Measurements from ENCODE around the gene KLK1. TPM values are rescaled to one million over a fixed set of nuclear protein-coding genes. Genes with fewer than 3 reads are reported as not detected.

Gene KLK1
- polyA plus RNA-seq, 2 of the 4 experiments (the other 2 are of a cell fraction) = 0.30 TPM; not detected in 1

DNA sequence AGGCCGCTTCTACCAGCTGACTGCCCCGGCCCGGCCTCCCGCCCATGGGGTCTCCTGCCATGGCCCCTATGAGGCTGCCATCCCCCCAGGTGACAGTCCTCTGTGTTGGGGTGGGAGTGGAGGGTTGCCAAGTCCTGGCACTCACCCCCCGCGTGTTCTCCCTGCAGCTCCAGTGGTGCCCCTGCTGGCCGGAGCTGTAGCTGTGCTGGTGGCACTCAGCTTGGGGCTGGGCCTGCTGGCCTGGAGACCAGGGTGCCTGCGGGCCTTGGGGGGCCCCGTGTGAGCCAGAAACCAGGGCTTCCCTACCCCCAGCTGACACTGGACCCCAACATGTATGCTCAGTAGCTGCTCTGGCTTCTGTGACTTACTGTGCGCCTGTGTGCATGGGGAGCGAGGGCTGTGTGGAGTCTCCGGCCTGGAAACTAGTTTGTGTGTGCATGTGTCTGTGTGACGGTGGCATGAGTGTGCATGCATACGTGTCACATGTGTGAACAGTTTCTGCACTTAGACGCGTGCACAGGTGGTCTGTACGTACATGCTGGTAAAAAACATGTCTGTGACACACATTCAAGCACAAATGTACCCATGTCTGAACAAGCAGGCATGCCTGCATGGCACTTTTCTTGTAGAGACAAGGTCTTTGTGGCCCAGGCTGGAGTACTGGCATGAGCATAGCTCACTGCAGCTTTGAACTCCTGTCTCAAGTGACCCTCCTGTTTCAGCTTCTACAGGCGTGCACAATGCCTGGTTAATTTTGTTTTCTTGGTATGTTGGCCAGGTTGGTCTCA is 28.5 kb downstream of the KLK1 start (continued):
- TF ChIP-seq NFE2L2 (conservative IDR thresholded peaks at IDR 0.05; ENCODE audit: low read length) = no peak
- no peak for TF ChIP-seq CHD2 (IDR thresholded peaks at IDR 0.05; ENCODE audit: low read length, partially characterized antibody)
- TF ChIP-seq, protein P1, sequence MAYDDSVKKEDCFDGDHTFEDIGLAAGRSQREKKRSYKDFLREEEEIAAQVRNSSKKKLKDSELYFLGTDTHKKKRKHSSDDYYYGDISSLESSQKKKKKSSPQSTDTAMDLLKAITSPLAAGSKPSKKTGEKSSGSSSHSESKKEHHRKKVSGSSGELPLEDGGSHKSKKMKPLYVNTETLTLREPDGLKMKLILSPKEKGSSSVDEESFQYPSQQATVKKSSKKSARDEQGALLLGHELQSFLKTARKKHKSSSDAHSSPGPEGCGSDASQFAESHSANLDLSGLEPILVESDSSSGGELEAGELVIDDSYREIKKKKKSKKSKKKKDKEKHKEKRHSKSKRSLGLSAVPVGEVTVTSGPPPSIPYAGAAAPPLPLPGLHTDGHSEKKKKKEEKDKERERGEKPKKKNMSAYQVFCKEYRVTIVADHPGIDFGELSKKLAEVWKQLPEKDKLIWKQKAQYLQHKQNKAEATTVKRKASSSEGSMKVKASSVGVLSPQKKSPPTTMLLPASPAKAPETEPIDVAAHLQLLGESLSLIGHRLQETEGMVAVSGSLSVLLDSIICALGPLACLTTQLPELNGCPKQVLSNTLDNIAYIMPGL (CRISPR knock-in tag; IDR thresholded peaks at IDR 0.05; ENCODE audit: borderline replicate concordance) = peak; percentile 66; the same call in 1 of the 2 replicates
- peak; percentile 37 for TF ChIP-seq GATA3 (IDR thresholded peaks at IDR 0.05; ENCODE audit: borderline replicate concordance)
- TF ChIP-seq, protein P2, sequence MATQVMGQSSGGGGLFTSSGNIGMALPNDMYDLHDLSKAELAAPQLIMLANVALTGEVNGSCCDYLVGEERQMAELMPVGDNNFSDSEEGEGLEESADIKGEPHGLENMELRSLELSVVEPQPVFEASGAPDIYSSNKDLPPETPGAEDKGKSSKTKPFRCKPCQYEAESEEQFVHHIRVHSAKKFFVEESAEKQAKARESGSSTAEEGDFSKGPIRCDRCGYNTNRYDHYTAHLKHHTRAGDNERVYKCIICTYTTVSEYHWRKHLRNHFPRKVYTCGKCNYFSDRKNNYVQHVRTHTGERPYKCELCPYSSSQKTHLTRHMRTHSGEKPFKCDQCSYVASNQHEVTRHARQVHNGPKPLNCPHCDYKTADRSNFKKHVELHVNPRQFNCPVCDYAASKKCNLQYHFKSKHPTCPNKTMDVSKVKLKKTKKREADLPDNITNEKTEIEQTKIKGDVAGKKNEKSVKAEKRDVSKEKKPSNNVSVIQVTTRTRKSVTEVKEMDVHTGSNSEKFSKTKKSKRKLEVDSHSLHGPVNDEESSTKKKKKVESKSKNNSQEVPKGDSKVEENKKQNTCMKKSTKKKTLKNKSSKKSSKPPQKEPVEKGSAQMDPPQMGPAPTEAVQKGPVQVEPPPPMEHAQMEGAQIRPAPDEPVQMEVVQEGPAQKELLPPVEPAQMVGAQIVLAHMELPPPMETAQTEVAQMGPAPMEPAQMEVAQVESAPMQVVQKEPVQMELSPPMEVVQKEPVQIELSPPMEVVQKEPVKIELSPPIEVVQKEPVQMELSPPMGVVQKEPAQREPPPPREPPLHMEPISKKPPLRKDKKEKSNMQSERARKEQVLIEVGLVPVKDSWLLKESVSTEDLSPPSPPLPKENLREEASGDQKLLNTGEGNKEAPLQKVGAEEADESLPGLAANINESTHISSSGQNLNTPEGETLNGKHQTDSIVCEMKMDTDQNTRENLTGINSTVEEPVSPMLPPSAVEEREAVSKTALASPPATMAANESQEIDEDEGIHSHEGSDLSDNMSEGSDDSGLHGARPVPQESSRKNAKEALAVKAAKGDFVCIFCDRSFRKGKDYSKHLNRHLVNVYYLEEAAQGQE (IDR thresholded peaks at IDR 0.05) = peak; percentile 25; the same call in 1 of the 2 replicates
- peak; percentile 7 for TF ChIP-seq MAFK (IDR thresholded peaks at IDR 0.05; ENCODE audit: partially characterized antibody)
- no peak for TF ChIP-seq HOXB5 (CRISPR knock-in tag; IDR thresholded peaks at IDR 0.05)
- TF ChIP-seq NPAS2 (CRISPR knock-in tag; IDR thresholded peaks at IDR 0.05; ENCODE audit: borderline replicate concordance) = no peak

DNA sequence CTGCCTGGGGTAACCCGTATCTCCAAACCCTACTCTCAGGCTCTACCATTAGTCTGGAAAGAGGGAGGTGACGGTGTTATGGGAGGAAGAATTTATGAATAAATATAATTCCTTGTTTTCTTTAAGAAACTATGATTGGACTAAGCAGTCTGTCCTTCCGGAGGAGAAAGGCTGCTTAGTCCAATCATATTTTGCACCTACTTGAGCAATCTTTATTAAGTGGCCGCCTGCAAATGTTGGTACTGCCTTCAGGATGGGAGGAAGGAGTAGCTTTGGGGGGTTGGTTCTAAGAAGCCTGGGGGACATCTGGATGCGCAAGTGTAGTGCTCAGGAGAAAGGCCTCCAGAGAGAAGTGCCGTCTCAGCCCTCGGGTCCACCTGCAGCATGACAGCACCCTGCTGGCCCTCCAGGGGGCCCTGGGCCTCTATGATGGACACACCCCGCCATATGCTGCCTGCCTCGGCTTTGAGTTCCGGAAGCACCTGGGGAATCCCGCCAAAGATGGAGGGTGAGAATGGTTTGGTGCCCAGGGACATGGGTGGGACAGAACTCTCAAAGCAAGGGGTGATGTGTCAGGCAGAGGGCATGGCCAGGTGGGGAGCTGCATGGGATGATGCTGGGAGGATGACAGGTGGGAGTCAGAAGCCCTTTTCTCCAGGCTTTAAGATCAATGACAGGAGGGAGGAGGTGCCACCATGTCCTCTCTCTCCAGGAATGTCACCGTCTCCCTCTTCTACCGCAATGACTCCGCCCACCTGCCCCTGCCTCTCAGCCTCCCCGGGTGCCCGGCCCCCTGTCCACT is 29.3 kb downstream of the KLK1 start:
- TF ChIP-seq POLR2AphosphoS2 (conservative IDR thresholded peaks at IDR 0.05; ENCODE audit: low read length) (peak; percentile 75), POLR2A (IDR thresholded peaks at IDR 0.05; ENCODE audit: low read length) (peak; percentile 42; the same call in 1 of the 2 replicates), TFCP2L1 (CRISPR knock-in tag; IDR thresholded peaks at IDR 0.05) (peak; percentile 46; the same call in 1 of the 2 replicates), HOXA7 (CRISPR knock-in tag; IDR thresholded peaks at IDR 0.05) (peak; percentile 39; the same call in 1 of the 2 replicates), FOSL2 (IDR thresholded peaks at IDR 0.05) (no peak), FOSL2 (CRISPR knock-in tag; IDR thresholded peaks at IDR 0.05) (0 out of 2 replicates have a peak, but pooled peaks have one; percentile 19), HOXB5 (CRISPR knock-in tag; IDR thresholded peaks at IDR 0.05) (0 out of 2 replicates have a peak, but pooled peaks have one; percentile 22), MAZ (IDR thresholded peaks at IDR 0.05; ENCODE audit: borderline replicate concordance, low read depth, low read length) (0 out of 2 replicates have a peak, but pooled peaks have one; percentile 41), TP53 (CRISPR knock-in tag; IDR thresholded peaks at IDR 0.05) (peak; percentile 75; the same call in 1 of the 2 replicates), JUN (IDR thresholded peaks at IDR 0.05) (peak in 1 of 2 experiments; percentile 4; a peak in 1 of 5 replicates), SREBF2 (IDR thresholded peaks at IDR 0.05) (no peak), RARB (CRISPR knock-in tag; IDR thresholded peaks at IDR 0.05) (peak; percentile 66; the same call in 1 of the 2 replicates), EP300 (IDR thresholded peaks at IDR 0.05) (no peak), ZSCAN20 (CRISPR knock-in tag; IDR thresholded peaks at IDR 0.05) (no peak)
- TF ChIP-seq, protein P3, sequence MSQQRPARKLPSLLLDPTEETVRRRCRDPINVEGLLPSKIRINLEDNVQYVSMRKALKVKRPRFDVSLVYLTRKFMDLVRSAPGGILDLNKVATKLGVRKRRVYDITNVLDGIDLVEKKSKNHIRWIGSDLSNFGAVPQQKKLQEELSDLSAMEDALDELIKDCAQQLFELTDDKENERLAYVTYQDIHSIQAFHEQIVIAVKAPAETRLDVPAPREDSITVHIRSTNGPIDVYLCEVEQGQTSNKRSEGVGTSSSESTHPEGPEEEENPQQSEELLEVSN (IDR thresholded peaks at IDR 0.05; ENCODE audit: borderline replicate concordance, low read depth) = 0 out of 2 replicates have a peak, but pooled peaks have one; percentile 48
- TF ChIP-seq, protein P4, sequence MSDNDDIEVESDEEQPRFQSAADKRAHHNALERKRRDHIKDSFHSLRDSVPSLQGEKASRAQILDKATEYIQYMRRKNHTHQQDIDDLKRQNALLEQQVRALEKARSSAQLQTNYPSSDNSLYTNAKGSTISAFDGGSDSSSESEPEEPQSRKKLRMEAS (IDR thresholded peaks at IDR 0.05) = peak; percentile 41; the same call in 1 of the 2 replicates
- TF ChIP-seq, protein P5, sequence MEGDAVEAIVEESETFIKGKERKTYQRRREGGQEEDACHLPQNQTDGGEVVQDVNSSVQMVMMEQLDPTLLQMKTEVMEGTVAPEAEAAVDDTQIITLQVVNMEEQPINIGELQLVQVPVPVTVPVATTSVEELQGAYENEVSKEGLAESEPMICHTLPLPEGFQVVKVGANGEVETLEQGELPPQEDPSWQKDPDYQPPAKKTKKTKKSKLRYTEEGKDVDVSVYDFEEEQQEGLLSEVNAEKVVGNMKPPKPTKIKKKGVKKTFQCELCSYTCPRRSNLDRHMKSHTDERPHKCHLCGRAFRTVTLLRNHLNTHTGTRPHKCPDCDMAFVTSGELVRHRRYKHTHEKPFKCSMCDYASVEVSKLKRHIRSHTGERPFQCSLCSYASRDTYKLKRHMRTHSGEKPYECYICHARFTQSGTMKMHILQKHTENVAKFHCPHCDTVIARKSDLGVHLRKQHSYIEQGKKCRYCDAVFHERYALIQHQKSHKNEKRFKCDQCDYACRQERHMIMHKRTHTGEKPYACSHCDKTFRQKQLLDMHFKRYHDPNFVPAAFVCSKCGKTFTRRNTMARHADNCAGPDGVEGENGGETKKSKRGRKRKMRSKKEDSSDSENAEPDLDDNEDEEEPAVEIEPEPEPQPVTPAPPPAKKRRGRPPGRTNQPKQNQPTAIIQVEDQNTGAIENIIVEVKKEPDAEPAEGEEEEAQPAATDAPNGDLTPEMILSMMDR (IDR thresholded peaks at IDR 0.05) = no peak
- TF ChIP-seq, protein P6, sequence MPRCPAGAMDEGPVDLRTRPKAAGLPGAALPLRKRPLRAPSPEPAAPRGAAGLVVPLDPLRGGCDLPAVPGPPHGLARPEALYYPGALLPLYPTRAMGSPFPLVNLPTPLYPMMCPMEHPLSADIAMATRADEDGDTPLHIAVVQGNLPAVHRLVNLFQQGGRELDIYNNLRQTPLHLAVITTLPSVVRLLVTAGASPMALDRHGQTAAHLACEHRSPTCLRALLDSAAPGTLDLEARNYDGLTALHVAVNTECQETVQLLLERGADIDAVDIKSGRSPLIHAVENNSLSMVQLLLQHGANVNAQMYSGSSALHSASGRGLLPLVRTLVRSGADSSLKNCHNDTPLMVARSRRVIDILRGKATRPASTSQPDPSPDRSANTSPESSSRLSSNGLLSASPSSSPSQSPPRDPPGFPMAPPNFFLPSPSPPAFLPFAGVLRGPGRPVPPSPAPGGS (IDR thresholded peaks at IDR 0.05) = 0 out of 3 replicates have a peak, but pooled peaks have one; percentile 13
- Histone ChIP-seq H3K4me1 (peaks cover 9% of the 10 kb centered on the region; the same call in 2 of the 3 replicates), H3K9me3 (no peaks in the 10 kb centered on the region), H3K4me2 (0 out of 3 replicates have a peak overlapping the region, but pooled peaks have one; percentile 0), H3K27ac (no peak overlapping the region), H3K4me3 (no peak overlapping the region)
- ChIA-PET CTCF (interaction anchor here (0.5 to 11.9 kb wide), 11 partner anchors 9 to 367 kb away, joined by 3 to 121 read pairs (median 3); no protein-coding TSS in a partner anchor), POLR2A (interaction anchor here (1.2 to 3.1 kb wide), 3 partner anchors 10 to 128 kb away, joined by 3 to 26 read pairs (median 10); no protein-coding TSS in a partner anchor)
- no peak for FAIRE-seq
- peak; percentile 17 to 53 for ATAC-seq
- peak; percentile 66 to 76 for DNase-seq (ENCODE audit: low read depth in 1 of 2, low spot score in 1 of 2)
- 24% methylated on average over 14 of the region's 16 CpGs for WGBS (ENCODE audit: missing lambda C conversion rate)
